HG03159 (cell line): Measurements from ENCODE around the gene ANKRD16.
A peak's percentile ranks its signal among the peaks of the same experiment; 100 is the strongest.
"Not testable (repeated sequence)": the region's sequence is repeated elsewhere in the genome, so short reads cannot be mapped to it uniquely, and the experiment has no call there.

Experiments
- ATAC-seq: cut with Tn5 transposase; IDR thresholded peaks from one replicate; pipeline ENCODE4 v1.9.1; 2021; ENCODE audit warnings: mild to moderate bottlenecking, moderate library complexity; ENCODE audit not compliant: unreplicated experiment

Gene ANKRD16

DNA sequence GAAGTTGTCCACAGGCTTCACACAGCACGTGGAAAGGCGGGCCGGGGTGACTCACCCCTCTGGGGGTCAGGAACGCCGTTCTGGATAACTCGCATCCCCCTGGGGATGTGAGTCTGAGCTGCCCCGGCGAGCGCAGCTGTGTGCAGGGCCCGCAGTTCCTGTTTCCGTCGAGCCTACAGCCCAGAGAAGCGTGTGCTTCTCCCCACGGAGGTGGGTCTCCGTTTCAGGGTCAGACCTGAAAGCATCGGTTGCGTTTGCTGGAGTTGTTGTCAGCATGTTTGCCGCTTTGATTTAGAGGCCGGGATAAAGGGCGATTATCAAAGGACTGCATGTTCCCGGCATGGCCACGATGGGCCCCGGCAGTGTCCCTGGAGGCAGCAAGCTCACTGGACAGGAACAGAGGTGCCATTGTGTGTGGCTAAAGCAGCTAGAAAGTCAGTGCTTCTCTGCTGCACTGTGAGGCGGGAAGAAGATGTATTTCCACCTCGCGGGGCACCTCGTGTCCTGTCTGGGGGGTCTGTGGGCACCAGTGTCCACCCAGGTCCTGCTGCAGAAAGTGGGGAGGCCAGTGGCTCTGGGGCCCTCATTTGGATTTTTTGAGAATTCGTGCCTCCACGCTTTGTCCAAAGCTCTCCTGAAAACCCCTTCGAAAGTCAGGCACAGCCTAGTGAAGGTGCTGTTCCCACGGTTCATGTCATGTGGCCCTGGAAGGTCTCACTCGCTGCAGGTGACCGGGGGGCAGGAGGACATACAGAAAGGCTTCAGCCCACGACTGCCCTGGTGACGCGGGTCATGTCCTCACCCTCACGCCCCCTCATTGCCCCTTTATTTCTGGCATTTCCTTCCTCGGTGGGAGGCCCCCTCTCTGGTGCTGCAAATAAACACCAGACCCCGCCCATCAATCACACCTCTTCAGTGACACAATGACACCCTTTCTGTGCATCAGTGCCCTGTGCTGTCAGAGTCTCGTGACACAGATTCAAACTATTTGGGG is 49.1 kb downstream of the ANKRD16 start:
- ATAC-seq: peak; percentile 77

DNA sequence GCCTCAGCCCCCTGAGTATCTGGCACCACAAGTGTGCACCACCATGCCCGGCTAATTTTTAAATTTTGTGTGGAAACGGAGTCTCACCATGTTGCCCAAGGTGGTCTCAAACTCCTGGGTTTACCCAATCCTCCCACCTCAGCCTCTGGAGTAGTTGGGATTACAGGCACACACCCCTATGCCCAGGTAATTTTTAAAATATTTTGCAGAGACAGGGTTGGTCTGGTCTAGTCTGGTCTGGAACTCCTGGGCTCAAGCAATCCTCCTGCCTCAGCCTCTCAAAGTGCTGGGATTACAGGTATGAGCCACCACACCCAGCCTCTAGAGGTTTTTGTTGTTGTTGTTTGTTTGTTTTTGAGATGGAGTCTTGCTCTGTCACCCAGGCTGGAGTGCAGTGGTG is 53.5 kb downstream of the ANKRD16 start:
- ATAC-seq: not testable (repeated sequence)

GRCh38 chr10:5835446-5836095 is 54.1 kb downstream of the ANKRD16 start:
- ATAC-seq: no peak

- no peak for ATAC-seq
Observed at GRCh38 chr10:5833814-5834213, 55.9 kb downstream of the ANKRD16 start.

DNA sequence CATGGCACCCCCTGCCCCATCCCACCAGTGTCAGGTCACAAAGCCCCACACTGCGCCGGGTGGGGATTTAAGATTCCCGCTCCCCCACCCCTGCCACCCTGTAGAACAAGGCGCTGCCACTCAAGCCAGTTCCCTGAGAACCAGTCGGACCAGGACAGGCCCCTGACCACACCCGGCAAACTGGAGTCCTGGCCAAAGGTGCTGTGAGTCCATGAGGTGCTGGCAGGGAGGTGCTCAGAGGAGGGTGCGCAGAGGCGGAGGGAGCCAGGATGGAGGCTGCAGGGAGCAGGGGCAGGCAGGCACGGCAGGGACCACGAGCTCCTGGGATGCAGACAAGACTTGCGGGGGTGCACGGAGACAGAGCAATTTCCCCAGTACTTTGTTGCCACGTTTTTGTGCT is 56.7 kb downstream of the ANKRD16 start:
- ATAC-seq: no peak

- ATAC-seq: no peak
Observed at GRCh38 chr10:5831446-5831782, 58.3 kb downstream of the ANKRD16 start.

DNA sequence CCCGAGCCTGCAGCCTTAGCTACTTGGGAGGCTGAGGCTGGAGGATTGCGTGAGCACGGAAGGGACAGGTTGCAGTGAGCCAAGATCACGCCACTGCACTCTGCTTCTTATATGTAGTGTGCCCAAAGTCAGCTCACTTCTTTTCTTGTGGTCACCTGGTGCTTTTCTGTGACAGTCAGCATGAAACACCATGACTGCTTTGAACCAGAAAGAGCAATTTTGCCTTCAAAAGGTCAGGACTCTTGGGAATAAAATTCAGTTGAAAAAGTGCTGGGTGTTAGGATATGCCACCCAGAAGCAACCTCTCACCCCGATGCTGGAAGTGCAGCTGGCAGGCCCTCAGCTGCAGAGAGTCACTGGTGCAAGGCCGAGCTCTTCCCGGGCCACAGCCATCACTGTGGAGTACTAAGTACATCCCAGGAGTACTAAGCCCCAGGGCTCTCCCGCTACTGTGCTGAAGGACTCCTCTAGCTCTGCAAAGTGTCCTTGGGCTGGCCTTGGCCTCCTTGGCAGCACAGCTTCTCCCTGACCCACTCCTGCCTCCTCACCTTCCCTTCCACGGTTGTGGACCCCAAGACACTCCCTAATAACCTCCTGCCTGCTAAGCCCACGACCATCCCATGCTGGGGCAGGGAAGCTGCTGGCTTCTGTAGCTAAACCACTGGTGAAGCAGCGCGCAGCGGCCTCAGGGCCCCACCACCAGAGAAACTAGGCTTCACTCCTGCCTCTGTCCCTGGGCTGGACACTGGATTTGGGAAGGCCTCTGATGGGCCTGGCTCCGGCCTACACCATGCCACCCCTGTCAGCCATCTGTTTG is 58.9 kb downstream of the ANKRD16 start:
- no peak for ATAC-seq

DNA sequence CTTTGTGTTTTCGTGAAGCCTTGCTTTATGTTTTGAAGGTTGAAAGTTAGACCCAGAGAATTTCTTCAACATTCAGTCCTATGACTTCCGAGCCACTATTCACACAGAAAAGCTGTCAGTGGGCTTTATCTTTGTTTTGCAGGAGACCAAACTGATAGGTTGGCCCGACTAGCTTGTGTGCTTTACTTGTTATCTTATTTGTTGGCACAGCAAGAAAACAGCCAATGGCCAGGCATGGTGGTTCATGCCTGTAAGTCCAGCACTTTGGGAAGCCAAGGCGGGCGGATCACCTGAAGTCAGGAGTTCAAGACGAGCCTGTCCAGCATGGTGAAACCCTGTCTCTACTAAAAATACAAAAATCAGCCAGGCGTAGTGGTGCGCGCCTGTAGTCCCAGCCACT is 60.4 kb downstream of the ANKRD16 start:
- ATAC-seq: no peak

- ATAC-seq: no peak
Observed at GRCh38 chr10:5828725-5829124, 61.0 kb downstream of the ANKRD16 start.

- ATAC-seq: no peak
Observed at GRCh38 chr10:5827841-5828240, 61.9 kb downstream of the ANKRD16 start.

DNA sequence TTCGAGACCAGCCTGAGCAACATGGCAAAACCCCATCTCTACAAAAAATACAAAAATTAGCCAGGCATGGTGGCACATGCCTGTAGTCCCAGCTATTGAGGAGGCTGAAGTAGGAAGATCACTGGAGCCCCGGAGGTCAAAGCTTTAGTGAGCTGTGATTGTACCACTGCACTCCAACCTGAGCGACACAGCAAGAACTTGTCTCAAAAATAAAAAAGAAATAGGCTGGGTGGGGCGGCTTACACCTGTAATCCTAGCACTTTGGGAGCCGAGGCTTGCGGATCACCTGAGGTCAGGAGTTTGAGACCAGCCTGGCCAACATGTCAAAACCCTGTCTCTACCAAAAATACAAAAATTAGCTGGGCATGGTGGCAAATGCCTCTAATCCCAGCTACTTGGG is 63.2 kb downstream of the ANKRD16 start:
- not testable (repeated sequence) for ATAC-seq

DNA sequence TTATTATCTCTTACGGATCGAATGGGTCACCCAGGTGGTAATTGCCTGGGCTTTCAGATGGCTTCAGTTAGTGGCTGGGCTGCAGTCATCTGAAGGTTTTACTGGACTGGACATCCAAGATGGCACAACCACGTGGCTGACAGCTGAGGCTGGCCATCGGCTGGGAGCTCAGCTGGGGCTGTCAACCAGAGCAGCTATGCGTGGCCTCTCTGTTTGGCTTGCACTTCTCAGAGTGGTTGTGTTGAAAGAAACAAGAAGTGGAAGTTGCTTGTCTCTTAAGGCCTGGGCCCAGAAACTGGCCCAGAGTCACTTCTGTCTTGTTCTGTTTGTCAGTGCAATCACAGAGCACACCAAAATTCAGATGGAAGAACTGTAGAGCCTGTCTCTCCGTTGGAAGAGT is 70.8 kb downstream of the ANKRD16 start:
- no peak for ATAC-seq

DNA sequence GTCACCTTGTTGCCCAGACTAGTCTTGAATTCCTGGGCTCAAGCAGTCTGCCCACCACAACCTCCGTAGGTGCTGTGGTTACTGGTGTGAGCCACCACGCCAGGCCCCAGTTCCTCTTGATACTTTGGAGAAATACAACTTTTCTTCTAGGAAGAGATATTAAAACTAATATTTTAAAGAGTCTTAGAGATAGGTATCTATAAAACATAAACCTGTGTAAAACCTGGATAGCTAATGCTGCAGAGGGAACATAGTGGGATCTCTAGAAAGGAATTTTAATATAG is 71.7 kb downstream of the ANKRD16 start:
- no peak for ATAC-seq

GRCh38 chr10:5817322-5818047 is 72.2 kb downstream of the ANKRD16 start:
- no peak for ATAC-seq

- peak; percentile 23 for ATAC-seq
Observed at GRCh38 chr10:5816170-5816569, 73.5 kb downstream of the ANKRD16 start.

DNA sequence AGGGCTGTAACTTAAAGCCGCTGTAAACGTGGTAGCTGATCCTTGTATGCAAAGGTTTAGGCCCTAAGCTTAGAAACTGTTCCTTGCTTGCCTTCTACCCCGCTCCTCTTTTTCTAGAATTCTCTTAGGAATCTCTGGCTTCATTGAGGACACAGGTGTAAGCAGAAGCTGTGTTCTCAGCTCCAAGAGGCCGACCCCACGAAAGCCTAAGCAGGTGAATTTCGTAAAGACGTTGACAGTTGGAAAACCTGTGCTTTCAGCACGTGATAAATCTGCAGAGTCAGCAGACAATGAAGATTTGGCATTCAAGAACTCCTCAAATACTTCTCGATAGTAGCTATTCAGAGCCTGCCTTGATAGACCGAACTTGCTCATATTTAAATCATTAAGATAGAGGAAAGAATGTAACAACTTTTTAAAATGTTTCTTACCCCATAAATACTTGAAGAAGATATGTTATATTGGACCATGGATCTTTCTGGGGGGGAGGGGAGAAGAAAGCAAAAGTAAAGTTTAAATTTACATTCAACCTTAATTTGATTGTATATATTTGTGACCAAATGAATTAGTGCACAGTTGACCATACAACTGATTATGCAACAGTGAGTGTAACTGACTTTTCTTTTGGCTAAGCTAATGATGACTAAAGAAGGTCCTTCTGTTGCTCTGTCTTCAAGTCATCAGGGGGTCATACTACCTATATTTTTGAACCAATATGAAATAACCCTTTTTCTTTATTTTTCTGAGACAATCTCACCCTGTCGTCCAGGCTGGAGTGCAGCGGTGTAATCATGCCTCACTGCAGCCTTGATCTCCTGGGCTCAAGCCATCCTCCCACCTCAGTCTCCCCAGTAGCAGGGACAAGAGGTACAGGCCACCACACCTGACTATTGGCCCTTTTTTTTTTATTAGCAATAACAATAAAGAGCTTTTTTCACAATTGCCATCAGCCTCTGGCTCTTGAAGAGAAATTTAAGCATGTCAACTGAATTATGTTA is 75.3 kb downstream of the ANKRD16 start:
- no peak for ATAC-seq

- peak; percentile 68 for ATAC-seq
Observed at GRCh38 chr10:5813341-5814109, 76.2 kb downstream of the ANKRD16 start, which contains the start of gene GDI2. Gene GDI2, minus strand, starts transcription at chr10:5813434. Its CDS starts 176 bp downstream, at chr10:5813258.

- peak; percentile 17 for ATAC-seq
Observed at GRCh38 chr10:5813091-5813340, 76.7 kb downstream of the ANKRD16 start.
